ENCODE data around the gene FANCE.

Gene FANCE

DNA sequence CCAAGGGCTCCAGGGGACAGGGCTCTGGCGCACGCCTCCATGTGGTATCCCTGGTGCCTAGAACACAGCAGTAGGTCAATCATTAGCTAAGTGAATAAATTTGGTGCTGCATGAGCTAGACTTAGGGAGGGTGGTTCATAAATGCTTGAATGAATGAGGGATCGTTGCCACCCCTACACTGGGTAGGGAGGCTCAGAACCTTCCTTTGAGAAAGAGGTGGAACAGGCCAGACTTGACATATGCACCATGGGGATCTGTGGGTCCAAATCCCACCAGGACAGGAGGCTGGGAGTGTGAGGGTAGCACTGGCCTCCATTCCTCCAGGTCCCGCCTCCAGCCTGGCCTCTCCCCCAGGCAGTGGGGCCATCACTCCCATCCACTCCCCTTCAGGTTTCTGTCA lies 30.9 kb downstream of the FANCE start:
- TF ChIP-seq, protein P1, sequence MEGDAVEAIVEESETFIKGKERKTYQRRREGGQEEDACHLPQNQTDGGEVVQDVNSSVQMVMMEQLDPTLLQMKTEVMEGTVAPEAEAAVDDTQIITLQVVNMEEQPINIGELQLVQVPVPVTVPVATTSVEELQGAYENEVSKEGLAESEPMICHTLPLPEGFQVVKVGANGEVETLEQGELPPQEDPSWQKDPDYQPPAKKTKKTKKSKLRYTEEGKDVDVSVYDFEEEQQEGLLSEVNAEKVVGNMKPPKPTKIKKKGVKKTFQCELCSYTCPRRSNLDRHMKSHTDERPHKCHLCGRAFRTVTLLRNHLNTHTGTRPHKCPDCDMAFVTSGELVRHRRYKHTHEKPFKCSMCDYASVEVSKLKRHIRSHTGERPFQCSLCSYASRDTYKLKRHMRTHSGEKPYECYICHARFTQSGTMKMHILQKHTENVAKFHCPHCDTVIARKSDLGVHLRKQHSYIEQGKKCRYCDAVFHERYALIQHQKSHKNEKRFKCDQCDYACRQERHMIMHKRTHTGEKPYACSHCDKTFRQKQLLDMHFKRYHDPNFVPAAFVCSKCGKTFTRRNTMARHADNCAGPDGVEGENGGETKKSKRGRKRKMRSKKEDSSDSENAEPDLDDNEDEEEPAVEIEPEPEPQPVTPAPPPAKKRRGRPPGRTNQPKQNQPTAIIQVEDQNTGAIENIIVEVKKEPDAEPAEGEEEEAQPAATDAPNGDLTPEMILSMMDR (IDR thresholded peaks at IDR 0.05; ENCODE audit: low read depth, low read length, missing control alignments) = no peak
- in situ Hi-C loops (cut with HindIII; ENCODE audit: low pct_ligation_motif_present, low sequenced_read_pairs) = no loop called here
- no peaks in the 10 kb centered on the region for H3K27me3 ChIP-seq (replicated peaks)
- H3K36me3 ChIP-seq (replicated peaks) = peaks cover 16% of the 10 kb centered on the region
- no peak overlapping the region for H3K27ac ChIP-seq
- DNase-seq = no peak
- no peak overlapping the region for H3K4me3 ChIP-seq (ENCODE audit: low read depth, low read length)

DNA sequence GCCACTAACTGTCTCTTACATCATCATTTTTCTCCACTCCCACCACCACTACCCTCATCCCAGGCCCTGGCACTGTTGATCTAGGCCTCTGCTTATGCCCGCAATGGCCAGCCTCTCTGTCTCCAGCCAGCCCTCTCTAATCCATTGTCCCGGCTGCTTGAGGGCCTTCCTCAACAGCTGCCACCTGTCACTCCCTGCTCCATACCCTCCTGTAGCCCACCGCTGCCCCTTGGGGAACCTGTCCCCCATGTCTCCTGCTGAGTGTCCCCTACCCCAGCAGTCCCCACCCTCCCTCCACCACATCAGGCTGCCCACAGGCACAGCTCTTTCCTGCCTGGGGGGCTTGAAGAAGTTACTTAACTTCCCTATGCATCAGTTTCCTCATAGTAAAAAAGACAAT lies 31.4 kb downstream of the FANCE start:
- no peak overlapping the region for H3K27ac ChIP-seq
- H3K27me3 ChIP-seq (replicated peaks) = no peaks in the 10 kb centered on the region
- TF ChIP-seq, protein P1 (IDR thresholded peaks at IDR 0.05; ENCODE audit: low read depth, low read length, missing control alignments) = no peak
- no peak for DNase-seq
- in situ Hi-C loops (cut with HindIII; ENCODE audit: low pct_ligation_motif_present, low sequenced_read_pairs) = no loop called here
- peaks cover 12% of the 10 kb centered on the region for H3K36me3 ChIP-seq (replicated peaks)
- no peak overlapping the region for H3K4me3 ChIP-seq (ENCODE audit: low read depth, low read length)

DNA sequence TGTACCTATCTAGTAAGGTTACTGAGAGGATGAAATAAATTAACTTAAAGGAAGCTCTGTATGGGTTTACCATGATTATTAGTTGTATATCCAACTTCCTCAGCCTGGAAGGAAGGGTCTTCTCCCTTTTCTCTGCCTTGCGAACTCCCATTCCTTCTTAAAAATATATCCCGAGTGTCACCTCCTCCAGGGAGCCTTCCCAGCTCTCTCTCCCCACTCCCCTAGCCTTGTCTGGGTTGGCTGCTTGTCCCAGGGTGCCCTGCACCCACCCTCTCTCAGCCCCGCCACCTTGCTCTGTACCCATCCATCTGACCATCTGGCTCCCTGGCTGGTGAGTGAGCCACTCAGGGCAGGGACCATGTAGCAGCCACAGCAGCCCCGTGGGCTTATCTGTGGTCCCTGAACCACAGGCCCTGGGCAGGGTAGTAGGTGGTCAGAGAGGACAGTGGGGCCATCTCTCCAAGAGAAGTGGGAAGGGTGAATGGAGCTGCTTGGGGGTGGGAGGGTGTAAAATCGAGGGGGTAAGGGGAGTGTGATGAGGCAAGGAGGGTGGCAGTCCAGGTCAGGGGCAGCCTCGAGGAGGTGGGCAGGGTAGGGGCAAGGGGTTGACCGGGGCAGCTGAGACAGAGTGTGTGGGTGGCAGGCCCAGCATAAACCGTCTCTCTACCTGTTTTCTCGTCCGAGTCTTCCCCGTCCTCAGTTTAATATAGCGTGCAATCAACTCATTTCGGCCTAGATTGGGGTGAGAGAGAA lies 31.9 kb downstream of the FANCE start:
- in situ Hi-C loops (cut with HindIII; ENCODE audit: low pct_ligation_motif_present, low sequenced_read_pairs) = no loop called here

DNA sequence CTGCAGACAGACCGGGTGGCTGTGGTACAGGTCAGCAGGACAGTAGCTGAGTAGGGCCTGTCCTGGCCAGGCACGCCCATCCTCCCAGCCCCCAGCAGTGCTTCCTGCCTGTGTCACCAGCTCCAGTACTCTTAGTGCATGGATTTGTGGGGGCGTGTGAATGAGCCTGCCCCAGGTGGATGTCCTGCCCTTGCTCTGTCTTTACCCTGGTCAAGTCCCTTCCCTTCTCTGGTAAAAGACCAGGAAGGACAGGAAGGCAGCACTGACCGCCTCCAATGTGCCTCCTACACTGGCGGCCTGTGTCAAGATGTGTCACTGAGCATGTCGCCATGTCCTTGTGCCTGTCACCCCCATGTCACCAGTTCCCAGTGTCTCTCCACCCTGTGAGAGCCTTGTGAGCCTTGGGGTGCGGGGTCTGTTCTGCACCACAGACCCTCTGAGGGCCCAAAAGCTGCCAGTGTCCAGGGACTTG lies 32.8 kb downstream of the FANCE start:
- DNase-seq = no peak
- TF ChIP-seq, protein P1 (IDR thresholded peaks at IDR 0.05; ENCODE audit: low read depth, low read length, missing control alignments) = no peak
- no peak overlapping the region for H3K4me3 ChIP-seq (ENCODE audit: low read depth, low read length)
- peaks cover 7% of the 10 kb centered on the region for H3K36me3 ChIP-seq (replicated peaks)
- in situ Hi-C loops (cut with HindIII; ENCODE audit: low pct_ligation_motif_present, low sequenced_read_pairs) = no loop called here
- no peaks in the 10 kb centered on the region for H3K27me3 ChIP-seq (replicated peaks)
- H3K27ac ChIP-seq = peak overlapping the region; percentile 33

More for the DNA sequence above, 31.9 kb downstream of the FANCE start:
- H3K27ac ChIP-seq = no peak overlapping the region
- peaks cover 8% of the 10 kb centered on the region for H3K36me3 ChIP-seq (replicated peaks)
- TF ChIP-seq, protein P1 (IDR thresholded peaks at IDR 0.05; ENCODE audit: low read depth, low read length, missing control alignments) = no peak
- no peak overlapping the region for H3K4me3 ChIP-seq (ENCODE audit: low read depth, low read length)
- no peaks in the 10 kb centered on the region for H3K27me3 ChIP-seq (replicated peaks)
- DNase-seq = no peak

DNA sequence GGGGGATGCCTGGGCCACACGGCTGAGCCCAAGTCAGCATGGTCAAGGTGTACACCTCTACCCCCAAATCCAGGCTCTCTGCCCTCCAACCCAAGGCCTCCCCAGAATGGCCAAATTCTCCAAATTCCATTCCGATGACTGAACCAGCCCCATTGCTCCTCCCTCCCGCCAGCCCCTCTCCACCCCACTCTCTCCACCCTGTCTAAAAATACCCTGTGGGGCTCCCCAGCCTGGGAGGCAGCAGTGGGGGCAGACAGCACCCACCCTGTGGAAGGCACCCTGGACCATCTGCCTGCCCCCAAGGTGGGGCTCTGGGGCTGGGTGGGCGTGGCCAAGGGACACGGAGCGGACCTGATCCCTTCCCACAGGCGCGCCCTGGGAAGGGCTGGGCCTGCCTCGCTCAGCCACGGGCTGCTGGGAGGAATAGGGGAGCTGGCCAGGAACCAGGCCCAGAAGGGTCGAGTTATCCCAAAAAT lies 33.3 kb downstream of the FANCE start:
- H3K4me3 ChIP-seq (ENCODE audit: low read depth, low read length) = no peak overlapping the region
- H3K36me3 ChIP-seq (replicated peaks) = peaks cover 7% of the 10 kb centered on the region
- no peak for DNase-seq
- in situ Hi-C loops (cut with HindIII; ENCODE audit: low pct_ligation_motif_present, low sequenced_read_pairs) = no loop called here
- TF ChIP-seq, protein P1 (IDR thresholded peaks at IDR 0.05; ENCODE audit: low read depth, low read length, missing control alignments) = no peak
- H3K27ac ChIP-seq = peak overlapping the region; percentile 33
- H3K27me3 ChIP-seq (replicated peaks) = no peaks in the 10 kb centered on the region
